ENCODE data around the gene ZNF862. TPM values are rescaled to one million over a fixed set of nuclear protein-coding genes. Genes with fewer than 3 reads are reported as not detected.

ZNF862 gene
- total and polyA plus RNA-seq, 7 donors, result 1.4 to 7.8 (median 5.3) TPM

GRCh38 chr7:149817836-149818535 lies 20.2 kb upstream of the ZNF862 start:
- no peak for TF ChIP-seq CTCF (IDR thresholded peaks at IDR 0.05)
- DNase-seq (peak; percentile 10 to 39), ATAC-seq (no peak)
- Histone ChIP-seq H3K27me3 (ENCODE audit: insufficient read depth in 3 of 3, low read length in 2 of 3) (no peaks in the 10 kb centered on the region), H3K4me3 (no peak overlapping the region), H3K4me1 (no peaks in the 10 kb centered on the region), H3K9me3 (no peaks in the 10 kb centered on the region), H3K27ac (no peak overlapping the region), H3K36me3 (ENCODE audit: insufficient read depth in 1 of 2, low read depth in 1 of 2) (no peaks in the 10 kb centered on the region)
- WGBS, 3 donors, result 82 to 88% (median 88%) methylated on average over 22 to 23 of the region's 23 CpGs
- intact Hi-C loops (cut with DNase I), result no loop called here

GRCh38 chr7:149818536-149818840 lies 19.7 kb upstream of the ZNF862 start:
- no peaks in the 10 kb centered on the region for H3K36me3 ChIP-seq (ENCODE audit: insufficient read depth in 1 of 2, low read depth in 1 of 2)
- WGBS, 3 donors, result 71 to 92% (median 77%) methylated on average over 3 to 9 of the region's 9 CpGs
- ATAC-seq, result no peak
- no peaks in the 10 kb centered on the region for H3K4me1 ChIP-seq
- no peak overlapping the region for H3K4me3 ChIP-seq
- DNase-seq, result peak; percentile 9 to 44
- no peaks in the 10 kb centered on the region for H3K9me3 ChIP-seq
- no peak overlapping the region for H3K27ac ChIP-seq
- no peaks in the 10 kb centered on the region for H3K27me3 ChIP-seq (ENCODE audit: insufficient read depth in 3 of 3, low read length in 2 of 3)
- intact Hi-C loops (cut with DNase I), result no loop called here
- TF ChIP-seq CTCF (IDR thresholded peaks at IDR 0.05), result no peak

- no peak for TF ChIP-seq CTCF (IDR thresholded peaks at IDR 0.05)
- no peaks in the 10 kb centered on the region for H3K36me3 ChIP-seq (ENCODE audit: insufficient read depth in 1 of 2, low read depth in 1 of 2)
- no peaks in the 10 kb centered on the region for H3K4me1 ChIP-seq
- H3K27ac ChIP-seq, result no peak overlapping the region
- H3K4me3 ChIP-seq, result no peak overlapping the region
- ATAC-seq (no peak), DNase-seq (peak; percentile 3 to 25)
- 76 to 83% (median 79%) methylated on average over 21 to 28 of the region's 28 CpGs for WGBS, 3 donors
- no peaks in the 10 kb centered on the region for H3K27me3 ChIP-seq (ENCODE audit: insufficient read depth in 3 of 3, low read length in 2 of 3)
- no peaks in the 10 kb centered on the region for H3K9me3 ChIP-seq
- intact Hi-C loops (cut with DNase I), result no loop called here
Measured at GRCh38 chr7:149819141-149819960, 18.8 kb upstream of the ZNF862 start.

- TF ChIP-seq CTCF (IDR thresholded peaks at IDR 0.05), result no peak
- no peaks in the 10 kb centered on the region for H3K36me3 ChIP-seq (ENCODE audit: insufficient read depth in 1 of 2, low read depth in 1 of 2)
- H3K4me3 ChIP-seq, result no peak overlapping the region
- no peaks in the 10 kb centered on the region for H3K27me3 ChIP-seq (ENCODE audit: insufficient read depth in 3 of 3, low read length in 2 of 3)
- intact Hi-C loops (cut with DNase I), result no loop called here
- no peaks in the 10 kb centered on the region for H3K9me3 ChIP-seq
- no peak overlapping the region for H3K27ac ChIP-seq
- H3K4me1 ChIP-seq, result no peaks in the 10 kb centered on the region
- DNase-seq (peak in 1 of 2 donors; percentile 6), ATAC-seq (no peak)
- WGBS, 3 donors, result 73 to 84% (median 81%) methylated on average over 7 of the region's 7 CpGs
Measured at GRCh38 chr7:149819961-149820340, 18.2 kb upstream of the ZNF862 start.

Measured in psoas muscle (tissue), 8 donors.